Measurements from ENCODE around the gene PSME3. TPM values are rescaled to one million over a fixed set of nuclear protein-coding genes. Genes with fewer than 3 reads are reported as not detected.
"Not testable (repeated sequence)": the region's sequence is repeated elsewhere in the genome, so short reads cannot be mapped to it uniquely, and the experiment has no call there.

Gene PSME3
- total RNA-seq, 1 donor, result 130 TPM

GRCh38 chr17:42883802-42884558 is 50.8 kb downstream of the PSME3 start:
- DNase-seq (ENCODE audit: low read depth), result no peak
- no peak for TF ChIP-seq CTCF (IDR thresholded peaks at IDR 0.05; ENCODE audit: insufficient read depth, low read depth, low read length)
- H3K4me3 ChIP-seq (ENCODE audit: low read depth, low read length), result no peak overlapping the region

DNA sequence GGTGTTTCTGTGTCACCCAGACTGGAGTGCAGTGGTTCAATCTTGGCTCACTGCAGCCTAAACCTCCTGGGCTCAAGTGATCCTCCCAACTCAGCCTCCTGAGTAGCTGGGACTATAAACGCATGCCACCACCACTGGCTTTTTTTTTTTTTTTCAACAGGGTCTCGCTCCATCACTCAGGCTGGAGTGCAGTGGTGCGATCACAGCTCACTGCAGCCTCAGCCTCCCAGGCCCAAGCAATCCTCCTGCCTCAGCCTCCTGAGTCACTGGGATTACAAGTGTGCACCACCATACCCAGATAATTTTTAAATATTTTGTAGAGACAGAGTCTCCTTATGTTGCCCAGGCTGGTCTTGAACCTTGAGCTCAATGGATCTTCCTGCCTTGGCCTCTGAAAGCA is 52.6 kb downstream of the PSME3 start:
- H3K4me3 ChIP-seq (ENCODE audit: low read depth, low read length); DNase-seq (ENCODE audit: low read depth): not testable (repeated sequence)

GRCh38 chr17:42886283-42887176 is 53.3 kb downstream of the PSME3 start:
- H3K4me3 ChIP-seq (ENCODE audit: low read depth, low read length), result no peak overlapping the region
- no peak for TF ChIP-seq CTCF (IDR thresholded peaks at IDR 0.05; ENCODE audit: insufficient read depth, low read depth, low read length)
- DNase-seq (ENCODE audit: low read depth), result no peak

GRCh38 chr17:42889809-42890208 is 56.6 kb downstream of the PSME3 start:
- no peak for TF ChIP-seq CTCF (IDR thresholded peaks at IDR 0.05; ENCODE audit: insufficient read depth, low read depth, low read length)
- no peak for DNase-seq (ENCODE audit: low read depth)
- no peak overlapping the region for H3K4me3 ChIP-seq (ENCODE audit: low read depth, low read length)

GRCh38 chr17:42891539-42892152 is 58.4 kb downstream of the PSME3 start:
- TF ChIP-seq CTCF (IDR thresholded peaks at IDR 0.05; ENCODE audit: insufficient read depth, low read depth, low read length), result no peak
- H3K4me3 ChIP-seq (ENCODE audit: low read depth, low read length), result no peak overlapping the region
- DNase-seq (ENCODE audit: low read depth), result no peak

- no peak for TF ChIP-seq CTCF (IDR thresholded peaks at IDR 0.05; ENCODE audit: insufficient read depth, low read depth, low read length)
- DNase-seq (ENCODE audit: low read depth), result no peak
- no peak overlapping the region for H3K4me3 ChIP-seq (ENCODE audit: low read depth, low read length)
Measured at GRCh38 chr17:42893359-42893758, 60.2 kb downstream of the PSME3 start.

Small RNA genes within 50 kb of the gene (small RNA-seq; reads per million reads assigned to genes)
- gene MIR6781 (not detected), gene RNU6-287P (not detected)

Other genes with a start within 250 kb of the PSME3 start
- gene RETREG3, start 224.0 kb upstream of the PSME3 start, total RNA-seq, result 59.9 and 80.3 TPM in 2 replicates
- 36.1 and 52.2 TPM in 2 replicates for gene TUBG1, start 223.7 kb upstream of the PSME3 start, total RNA-seq
- 11.7 and 13.2 TPM in 2 replicates for gene TUBG2, start 174.1 kb upstream of the PSME3 start, total RNA-seq
- gene PLEKHH3, start 156.4 kb upstream of the PSME3 start, total RNA-seq, result 13.8 and 15.1 TPM in 2 replicates
- gene CCR10, start 151.6 kb upstream of the PSME3 start, total RNA-seq, result 4.5 and 6.5 TPM in 2 replicates
- 45.4 and 60.5 TPM in 2 replicates for gene CNTNAP1, start 150.9 kb upstream of the PSME3 start, total RNA-seq
- gene EZH1, start 88.4 kb upstream of the PSME3 start, total RNA-seq, result 16.8 and 22.0 TPM in 2 replicates
- not detected in 2 replicates for gene RAMP2, start 72.2 kb upstream of the PSME3 start, total RNA-seq
- gene VPS25, start 59.9 kb upstream of the PSME3 start, total RNA-seq, result 52.2 and 53.1 TPM in 2 replicates
- gene WNK4, start 52.8 kb upstream of the PSME3 start, total RNA-seq, result 1.3 and 3.9 TPM in 2 replicates
- 52.2 and 66.4 TPM in 2 replicates for gene COA3, start 34.7 kb upstream of the PSME3 start, total RNA-seq
- gene CNTD1, start 34.5 kb upstream of the PSME3 start, total RNA-seq, result 0.32 TPM in 1 of 2 replicates, not detected in the other
- 70.2 and 90.2 TPM in 2 replicates for gene BECN1, start 9.1 kb upstream of the PSME3 start, total RNA-seq
- 0.43 and 0.64 TPM in 2 replicates for gene AOC2, start 11.2 kb downstream of the PSME3 start, total RNA-seq
- gene AOC3, start 17.8 kb downstream of the PSME3 start, total RNA-seq, result under 0.01 and 0.32 TPM in 2 replicates
- gene G6PC1, start 67.4 kb downstream of the PSME3 start, total RNA-seq, result not detected in 2 replicates
- 16.0 and 16.8 TPM in 2 replicates for gene AARSD1, start 131.1 kb downstream of the PSME3 start, total RNA-seq
- 1.3 TPM in 2 replicates for gene PTGES3L, start 146.7 kb downstream of the PSME3 start, total RNA-seq
- gene RUNDC1, start 147.2 kb downstream of the PSME3 start, total RNA-seq, result 9.3 and 11.2 TPM in 2 replicates
- gene RPL27, start 165.0 kb downstream of the PSME3 start, total RNA-seq, result 1,005 and 1,254 TPM in 2 replicates
- gene IFI35, start 173.4 kb downstream of the PSME3 start, total RNA-seq, result 31.5 and 34.5 TPM in 2 replicates
- gene VAT1, start 189.0 kb downstream of the PSME3 start, total RNA-seq, result 207 and 320 TPM in 2 replicates
- gene RND2, start 191.8 kb downstream of the PSME3 start, total RNA-seq, result 0.97 and 1.3 TPM in 2 replicates